Measurements from ENCODE around the gene MT1A. TPM values are rescaled to one million over a fixed set of nuclear protein-coding genes. Genes with fewer than 3 reads are reported as not detected.
A peak's percentile ranks its signal among the peaks of the same experiment; 100 is the strongest.

MT1A gene
- total RNA-seq, 1 experiment from 2014 or later = not detected

GRCh38 chr16:56683424-56684172, 45.1 kb downstream of the MT1A start:
- Mint-ChIP-seq H3K4me1 (ENCODE audit: low read depth, unreplicated experiment) (peaks cover 15% of the 10 kb centered on the region), H3K27me3 (ENCODE audit: unreplicated experiment) (peaks cover 13% of the 10 kb centered on the region), H3K27ac (ENCODE audit: unreplicated experiment) (no peak overlapping the region), H3K4me3 (ENCODE audit: low read depth, unreplicated experiment) (peak overlapping the region; percentile 88), H3K9me3 (ENCODE audit: low read depth, unreplicated experiment) (no peaks in the 10 kb centered on the region), H3K36me3 (ENCODE audit: insufficient read depth, unreplicated experiment) (peaks cover 18% of the 10 kb centered on the region)
- intact Hi-C loops (cut with micrococcal nuclease; ENCODE audit: unreplicated experiment) = no loop called here
- CTCF ChIA-PET = interaction anchor here (0.6 kb wide), 1 partner anchor 18 kb away, joined by 7 read pairs; no protein-coding TSS in a partner anchor
- no peak for DNase-seq
- BruUV-seq (replicated peaks) = no TSS peak
- TF ChIP-seq CTCF (IDR thresholded peaks at IDR 0.05; ENCODE audit: unreplicated experiment) = no peak

GRCh38 chr16:56684256-56684925, 45.9 kb downstream of the MT1A start:
- intact Hi-C loops (cut with micrococcal nuclease; ENCODE audit: unreplicated experiment) = no loop called here
- no TSS peak for BruUV-seq (replicated peaks)
- Mint-ChIP-seq H3K4me1 (ENCODE audit: low read depth, unreplicated experiment) (peaks cover 22% of the 10 kb centered on the region), H3K9me3 (ENCODE audit: low read depth, unreplicated experiment) (no peaks in the 10 kb centered on the region), H3K4me3 (ENCODE audit: low read depth, unreplicated experiment) (no peak overlapping the region), H3K36me3 (ENCODE audit: insufficient read depth, unreplicated experiment) (peaks cover 18% of the 10 kb centered on the region), H3K27me3 (ENCODE audit: unreplicated experiment) (peaks cover 13% of the 10 kb centered on the region), H3K27ac (ENCODE audit: unreplicated experiment) (no peak overlapping the region)
- no peak for TF ChIP-seq CTCF (IDR thresholded peaks at IDR 0.05; ENCODE audit: unreplicated experiment)
- CTCF ChIA-PET = interaction anchor here (0.6 kb wide), 2 partner anchors 18 to 1565 kb away, joined by 3 to 7 read pairs; a partner anchor contains a TSS
- DNase-seq = no peak

- Mint-ChIP-seq H3K4me3 (ENCODE audit: low read depth, unreplicated experiment) (no peak overlapping the region), H3K4me1 (ENCODE audit: low read depth, unreplicated experiment) (peaks cover 28% of the 10 kb centered on the region), H3K9me3 (ENCODE audit: low read depth, unreplicated experiment) (no peaks in the 10 kb centered on the region), H3K36me3 (ENCODE audit: insufficient read depth, unreplicated experiment) (peaks cover 18% of the 10 kb centered on the region), H3K27me3 (ENCODE audit: unreplicated experiment) (peaks cover 13% of the 10 kb centered on the region), H3K27ac (ENCODE audit: unreplicated experiment) (no peak overlapping the region)
- intact Hi-C loops (cut with micrococcal nuclease; ENCODE audit: unreplicated experiment) = no loop called here
- BruUV-seq (replicated peaks) = no TSS peak
- no peak for TF ChIP-seq CTCF (IDR thresholded peaks at IDR 0.05; ENCODE audit: unreplicated experiment)
- CTCF ChIA-PET = interaction anchor here (0.6 kb wide), 1 partner anchor 1565 kb away, joined by 3 read pairs; a partner anchor contains a TSS
- no peak for DNase-seq
Measured at GRCh38 chr16:56684926-56685590, 46.6 kb downstream of the MT1A start.

GRCh38 chr16:56686758-56687157, 48.3 kb downstream of the MT1A start:
- no peak for TF ChIP-seq CTCF (IDR thresholded peaks at IDR 0.05; ENCODE audit: unreplicated experiment)
- peaks cover 31% of the 10 kb centered on the region for H3K4me1 Mint-ChIP-seq (ENCODE audit: low read depth, unreplicated experiment)
- H3K4me3 Mint-ChIP-seq (ENCODE audit: low read depth, unreplicated experiment) = no peak overlapping the region
- CTCF ChIA-PET = no interaction called here
- intact Hi-C loops (cut with micrococcal nuclease; ENCODE audit: unreplicated experiment) = no loop called here
- H3K9me3 Mint-ChIP-seq (ENCODE audit: low read depth, unreplicated experiment) = no peaks in the 10 kb centered on the region
- H3K27me3 Mint-ChIP-seq (ENCODE audit: unreplicated experiment) = peaks cover 13% of the 10 kb centered on the region
- peaks cover 17% of the 10 kb centered on the region for H3K36me3 Mint-ChIP-seq (ENCODE audit: insufficient read depth, unreplicated experiment)
- no peak overlapping the region for H3K27ac Mint-ChIP-seq (ENCODE audit: unreplicated experiment)
- no peak for DNase-seq
- no TSS peak for BruUV-seq (replicated peaks)
